G401 (cell line): ENCODE results near the gene RPS6KA4. TPM values are rescaled to one million over a fixed set of nuclear protein-coding genes. Genes with fewer than 3 reads are reported as not detected.

Source experiments
- DNase-seq: peaks from one replicate; pipeline ENCODE4 v3.0.0-alpha.2; 2015; ENCODE audit warnings: low spot score
- in situ Hi-C: cut with HindIII; loops from 2 replicates; pipeline ENCODE4 v1.10.0; 2016; ENCODE audit warnings: low sequenced_read_pairs, mixed read lengths
- total RNA-seq: library from RNA; depleted of rRNA; stranded (reverse); fragments of >200 nt; shearing (Covaris generic); gene quantifications from 2 replicates; pipeline ENCODE4 v1.2.3, GENCODE V29; 2014

RPS6KA4 gene
- total RNA-seq, 1 experiment from 2014 or later: 113 TPM

GRCh38 chr11:64379817-64380709, 21.1 kb downstream of the RPS6KA4 start:
- in situ Hi-C loops: no loop called here
- DNase-seq: no peak

GRCh38 chr11:64381350-64381749, 22.4 kb downstream of the RPS6KA4 start:
- no peak for DNase-seq
- in situ Hi-C loops: no loop called here

- in situ Hi-C loops: no loop called here
Measured at GRCh38 chr11:64382047-64382446, 23.1 kb downstream of the RPS6KA4 start.

GRCh38 chr11:64382586-64382985, 23.6 kb downstream of the RPS6KA4 start:
- DNase-seq: peak; percentile 47
- in situ Hi-C loops: no loop called here

More at GRCh38 chr11:64382047-64382446, 23.1 kb downstream of the RPS6KA4 start:
- DNase-seq: no peak

GRCh38 chr11:64383580-64383979, 24.6 kb downstream of the RPS6KA4 start:
- DNase-seq: no peak
- in situ Hi-C loops: no loop called here

GRCh38 chr11:64384028-64384737, 25.2 kb downstream of the RPS6KA4 start:
- DNase-seq: no peak
- in situ Hi-C loops: no loop called here

GRCh38 chr11:64384981-64385944, 26.3 kb downstream of the RPS6KA4 start:
- DNase-seq: peak; percentile 96
- in situ Hi-C loops: no loop called here

GRCh38 chr11:64385945-64386704, 27.2 kb downstream of the RPS6KA4 start:
- in situ Hi-C loops: no loop called here
- DNase-seq: no peak

- in situ Hi-C loops: no loop called here
- no peak for DNase-seq
Measured at GRCh38 chr11:64387916-64388315, 29.0 kb downstream of the RPS6KA4 start.

- no peak for DNase-seq
- in situ Hi-C loops: no loop called here
Measured at GRCh38 chr11:64388894-64389293, 29.9 kb downstream of the RPS6KA4 start.

GRCh38 chr11:64389851-64390250, 30.9 kb downstream of the RPS6KA4 start:
- in situ Hi-C loops: no loop called here
- DNase-seq: no peak

GRCh38 chr11:64390558-64390957, 31.6 kb downstream of the RPS6KA4 start:
- in situ Hi-C loops: no loop called here
- DNase-seq: no peak

GRCh38 chr11:64391839-64392238, 32.9 kb downstream of the RPS6KA4 start:
- in situ Hi-C loops: no loop called here
- peak; percentile 44 for DNase-seq

- in situ Hi-C loops: no loop called here
- DNase-seq: no peak
Measured at GRCh38 chr11:64395545-64396078, 36.6 kb downstream of the RPS6KA4 start.

- in situ Hi-C loops: no loop called here
- DNase-seq: peak; percentile 41
Measured at GRCh38 chr11:64396079-64396591, 37.2 kb downstream of the RPS6KA4 start.

GRCh38 chr11:64400102-64400501, 41.1 kb downstream of the RPS6KA4 start:
- in situ Hi-C loops: no loop called here
- DNase-seq: no peak

- in situ Hi-C loops: no loop called here
- no peak for DNase-seq
Measured at GRCh38 chr11:64400667-64401066, 41.7 kb downstream of the RPS6KA4 start.

GRCh38 chr11:64401775-64402174, 42.8 kb downstream of the RPS6KA4 start:
- no peak for DNase-seq
- in situ Hi-C loops: no loop called here
